ENCODE data around the gene CYP2J2.
"Not testable (repeated sequence)": the region's sequence is repeated elsewhere in the genome, so short reads cannot be mapped to it uniquely, and the experiment has no call there.

DNA sequence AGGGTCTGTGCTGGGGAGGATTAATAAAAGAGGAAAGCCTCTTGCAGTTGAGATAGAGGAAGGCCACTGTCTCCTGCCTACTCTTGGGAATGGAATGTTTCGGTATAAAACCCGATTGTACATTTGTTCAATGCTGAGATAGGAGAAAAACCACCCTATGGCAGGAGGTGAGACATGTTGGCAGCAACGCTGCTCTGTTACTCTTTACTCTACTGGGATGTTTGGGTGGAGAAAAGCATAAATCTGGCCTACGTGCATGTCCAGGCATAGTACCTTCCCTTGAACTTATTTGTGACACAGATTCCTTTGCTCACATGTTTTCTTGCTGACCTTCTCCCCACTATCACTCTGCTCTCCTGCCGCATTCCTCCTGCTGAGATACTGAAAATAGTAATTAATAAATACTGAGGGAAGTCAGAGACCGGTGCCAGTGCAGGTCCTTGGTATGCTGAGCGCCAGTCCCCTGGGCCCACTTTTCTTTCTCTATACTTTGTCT lies 11.7 kb downstream of the CYP2J2 start:
- TF ChIP-seq, protein P1, sequence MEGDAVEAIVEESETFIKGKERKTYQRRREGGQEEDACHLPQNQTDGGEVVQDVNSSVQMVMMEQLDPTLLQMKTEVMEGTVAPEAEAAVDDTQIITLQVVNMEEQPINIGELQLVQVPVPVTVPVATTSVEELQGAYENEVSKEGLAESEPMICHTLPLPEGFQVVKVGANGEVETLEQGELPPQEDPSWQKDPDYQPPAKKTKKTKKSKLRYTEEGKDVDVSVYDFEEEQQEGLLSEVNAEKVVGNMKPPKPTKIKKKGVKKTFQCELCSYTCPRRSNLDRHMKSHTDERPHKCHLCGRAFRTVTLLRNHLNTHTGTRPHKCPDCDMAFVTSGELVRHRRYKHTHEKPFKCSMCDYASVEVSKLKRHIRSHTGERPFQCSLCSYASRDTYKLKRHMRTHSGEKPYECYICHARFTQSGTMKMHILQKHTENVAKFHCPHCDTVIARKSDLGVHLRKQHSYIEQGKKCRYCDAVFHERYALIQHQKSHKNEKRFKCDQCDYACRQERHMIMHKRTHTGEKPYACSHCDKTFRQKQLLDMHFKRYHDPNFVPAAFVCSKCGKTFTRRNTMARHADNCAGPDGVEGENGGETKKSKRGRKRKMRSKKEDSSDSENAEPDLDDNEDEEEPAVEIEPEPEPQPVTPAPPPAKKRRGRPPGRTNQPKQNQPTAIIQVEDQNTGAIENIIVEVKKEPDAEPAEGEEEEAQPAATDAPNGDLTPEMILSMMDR (IDR thresholded peaks at IDR 0.05), result not testable (repeated sequence)
- not testable (repeated sequence) for TF ChIP-seq POLR2A (IDR thresholded peaks at IDR 0.05)

Data from body of pancreas (tissue), 4 donors.